Activated CD4-positive, alpha-beta T cell treated with anti-CD3 and anti-CD28 coated beads, Interleukin-2, amount 10 ng/mL, durations not matched to agents 24 days and 14 days (primary cell): Measurements from ENCODE around the gene PLXNA2. TPM values are rescaled to one million over a fixed set of nuclear protein-coding genes. Genes with fewer than 3 reads are reported as not detected.

Source experiments
- DNase-seq: peaks from one replicate; pipeline ENCODE4 v3.0.0; 2022
- H3K27ac Mint-ChIP-seq: one replicate; pipeline ENCODE4 v1.8.0; 2022; ENCODE audit warnings: mild to moderate bottlenecking, mixed read lengths
- H3K27me3 Mint-ChIP-seq: one replicate; pipeline ENCODE4 v1.8.0; 2022; ENCODE audit warnings: mixed read lengths
- H3K36me3 Mint-ChIP-seq: one replicate; pipeline ENCODE4 v1.8.0; 2022; ENCODE audit warnings: low read depth, mild to moderate bottlenecking, mixed read lengths
- H3K4me1 Mint-ChIP-seq: one replicate; pipeline ENCODE4 v1.8.0; 2021; ENCODE audit warnings: mixed read lengths
- H3K4me3 Mint-ChIP-seq: one replicate; pipeline ENCODE4 v1.8.0; 2022; ENCODE audit warnings: mild to moderate bottlenecking, moderate library complexity, mixed read lengths
- H3K9me3 Mint-ChIP-seq: one replicate; pipeline ENCODE4 v1.8.0; 2021; ENCODE audit warnings: mixed read lengths
- intact Hi-C: fragments of 100-400 bp; cut with micrococcal nuclease; formaldehyde crosslinking; loops from one replicate; pipeline ENCODE4 v1.15.1; 2023
- total RNA-seq: library from RNA; stranded (reverse); gene quantifications from 2 replicates; pipeline ENCODE4 v1.2.3, GENCODE V29; 2022

The PLXNA2 gene
- total RNA-seq, 1 donor from 2014 or later: not detected

GRCh38 chr1:208083016-208083714 is 161.0 kb downstream of the PLXNA2 start:
- Mint-ChIP-seq H3K4me1 (peaks cover 17% of the 10 kb centered on the region), H3K27me3 (peaks cover 1% of the 10 kb centered on the region), H3K4me3 (no peak overlapping the region), H3K36me3 (no peaks in the 10 kb centered on the region), H3K27ac (no peak overlapping the region), H3K9me3 (no peaks in the 10 kb centered on the region)
- DNase-seq: no peak
- intact Hi-C loops: no loop called here

GRCh38 chr1:208081972-208082371 is 162.2 kb downstream of the PLXNA2 start:
- H3K4me1 Mint-ChIP-seq: peaks cover 13% of the 10 kb centered on the region
- DNase-seq: no peak
- H3K4me3 Mint-ChIP-seq: no peak overlapping the region
- intact Hi-C loops: no loop called here
- H3K27me3 Mint-ChIP-seq: peaks cover 3% of the 10 kb centered on the region
- no peaks in the 10 kb centered on the region for H3K36me3 Mint-ChIP-seq
- no peak overlapping the region for H3K27ac Mint-ChIP-seq
- H3K9me3 Mint-ChIP-seq: no peaks in the 10 kb centered on the region

GRCh38 chr1:208080396-208081286 is 163.5 kb downstream of the PLXNA2 start:
- Mint-ChIP-seq H3K36me3 (no peaks in the 10 kb centered on the region), H3K9me3 (no peaks in the 10 kb centered on the region), H3K27me3 (peaks cover 7% of the 10 kb centered on the region), H3K4me3 (no peak overlapping the region), H3K27ac (no peak overlapping the region), H3K4me1 (peaks cover under 1% of the 10 kb centered on the region)
- DNase-seq: no peak
- intact Hi-C loops: no loop called here

- intact Hi-C loops: no loop called here
- no peaks in the 10 kb centered on the region for H3K9me3 Mint-ChIP-seq
- no peaks in the 10 kb centered on the region for H3K4me1 Mint-ChIP-seq
- DNase-seq: no peak
- no peaks in the 10 kb centered on the region for H3K36me3 Mint-ChIP-seq
- H3K4me3 Mint-ChIP-seq: no peak overlapping the region
- H3K27ac Mint-ChIP-seq: no peak overlapping the region
- peaks cover 13% of the 10 kb centered on the region for H3K27me3 Mint-ChIP-seq
Observed at GRCh38 chr1:208079161-208079560, 165.0 kb downstream of the PLXNA2 start.

GRCh38 chr1:208078752-208079151 is 165.4 kb downstream of the PLXNA2 start:
- Mint-ChIP-seq H3K4me3 (no peak overlapping the region), H3K4me1 (no peaks in the 10 kb centered on the region), H3K36me3 (no peaks in the 10 kb centered on the region), H3K27ac (no peak overlapping the region), H3K27me3 (peaks cover 13% of the 10 kb centered on the region), H3K9me3 (no peaks in the 10 kb centered on the region)
- intact Hi-C loops: no loop called here
- no peak for DNase-seq

- Mint-ChIP-seq H3K27me3 (peaks cover 15% of the 10 kb centered on the region), H3K4me3 (no peak overlapping the region)
- intact Hi-C loops: no loop called here
Observed at GRCh38 chr1:208077232-208078075, 166.7 kb downstream of the PLXNA2 start.

GRCh38 chr1:208074353-208074752 is 169.8 kb downstream of the PLXNA2 start:
- intact Hi-C loops: no loop called here
- H3K4me1 Mint-ChIP-seq: no peaks in the 10 kb centered on the region
- H3K36me3 Mint-ChIP-seq: no peaks in the 10 kb centered on the region
- H3K9me3 Mint-ChIP-seq: no peaks in the 10 kb centered on the region
- H3K27me3 Mint-ChIP-seq: peaks cover 18% of the 10 kb centered on the region
- no peak for DNase-seq
- no peak overlapping the region for H3K4me3 Mint-ChIP-seq
- no peak overlapping the region for H3K27ac Mint-ChIP-seq

More at GRCh38 chr1:208077232-208078075, 166.7 kb downstream of the PLXNA2 start:
- Mint-ChIP-seq H3K36me3 (no peaks in the 10 kb centered on the region), H3K27ac (no peak overlapping the region), H3K9me3 (no peaks in the 10 kb centered on the region), H3K4me1 (no peaks in the 10 kb centered on the region)
- DNase-seq: no peak

- no peaks in the 10 kb centered on the region for H3K36me3 Mint-ChIP-seq
- no peak for DNase-seq
- H3K4me3 Mint-ChIP-seq: no peak overlapping the region
- intact Hi-C loops: no loop called here
- no peaks in the 10 kb centered on the region for H3K9me3 Mint-ChIP-seq
- peaks cover 17% of the 10 kb centered on the region for H3K27me3 Mint-ChIP-seq
- H3K27ac Mint-ChIP-seq: no peak overlapping the region
- H3K4me1 Mint-ChIP-seq: no peaks in the 10 kb centered on the region
Observed at GRCh38 chr1:208071435-208072031, 172.7 kb downstream of the PLXNA2 start.

GRCh38 chr1:208069908-208070307 is 174.3 kb downstream of the PLXNA2 start:
- DNase-seq: no peak
- H3K27ac Mint-ChIP-seq: no peak overlapping the region
- H3K9me3 Mint-ChIP-seq: no peaks in the 10 kb centered on the region
- H3K36me3 Mint-ChIP-seq: no peaks in the 10 kb centered on the region
- intact Hi-C loops: no loop called here
- no peaks in the 10 kb centered on the region for H3K4me1 Mint-ChIP-seq
- peaks cover 11% of the 10 kb centered on the region for H3K27me3 Mint-ChIP-seq
- no peak overlapping the region for H3K4me3 Mint-ChIP-seq

GRCh38 chr1:208069317-208069716 is 174.9 kb downstream of the PLXNA2 start:
- Mint-ChIP-seq H3K9me3 (no peaks in the 10 kb centered on the region), H3K4me1 (no peaks in the 10 kb centered on the region), H3K36me3 (no peaks in the 10 kb centered on the region), H3K4me3 (no peak overlapping the region), H3K27me3 (peaks cover 8% of the 10 kb centered on the region), H3K27ac (no peak overlapping the region)
- intact Hi-C loops: no loop called here
- no peak for DNase-seq

GRCh38 chr1:208068908-208069307 is 175.3 kb downstream of the PLXNA2 start:
- no peak for DNase-seq
- intact Hi-C loops: no loop called here
- Mint-ChIP-seq H3K36me3 (no peaks in the 10 kb centered on the region), H3K9me3 (no peaks in the 10 kb centered on the region), H3K27me3 (peaks cover 8% of the 10 kb centered on the region), H3K4me3 (no peak overlapping the region), H3K27ac (no peak overlapping the region), H3K4me1 (no peaks in the 10 kb centered on the region)

GRCh38 chr1:208068407-208068806 is 175.8 kb downstream of the PLXNA2 start:
- intact Hi-C loops: no loop called here
- no peaks in the 10 kb centered on the region for H3K36me3 Mint-ChIP-seq
- no peak overlapping the region for H3K27ac Mint-ChIP-seq
- peaks cover 6% of the 10 kb centered on the region for H3K27me3 Mint-ChIP-seq
- DNase-seq: no peak
- H3K4me1 Mint-ChIP-seq: no peaks in the 10 kb centered on the region
- no peak overlapping the region for H3K4me3 Mint-ChIP-seq
- H3K9me3 Mint-ChIP-seq: no peaks in the 10 kb centered on the region

- DNase-seq: no peak
- H3K9me3 Mint-ChIP-seq: no peaks in the 10 kb centered on the region
- intact Hi-C loops: no loop called here
- no peaks in the 10 kb centered on the region for H3K4me1 Mint-ChIP-seq
- peaks cover 8% of the 10 kb centered on the region for H3K27me3 Mint-ChIP-seq
- no peaks in the 10 kb centered on the region for H3K36me3 Mint-ChIP-seq
- H3K27ac Mint-ChIP-seq: no peak overlapping the region
- H3K4me3 Mint-ChIP-seq: no peak overlapping the region
Observed at GRCh38 chr1:208066583-208066982, 177.6 kb downstream of the PLXNA2 start.
